Loucy (cell line): ENCODE measurements around the gene SCO1.

Experiments used
- H2AFZ ChIP-seq: fragments of 200-600 bp; sonication (generic); 2 replicates; pipeline ENCODE4 v1.6.0; 2016; ENCODE audit warnings: antibody characterized with exemption, mild to moderate bottlenecking, low read length, moderate library complexity
- H3F3A ChIP-seq: fragments of 200-600 bp; 2 replicates; pipeline ENCODE4 v1.6.0; 2016; ENCODE audit warnings: antibody characterized with exemption, low read depth, mild to moderate bottlenecking
- H3K27me3 ChIP-seq: fragments of 200-600 bp; sonication (generic); 2 replicates; pipeline ENCODE4 v1.6.1; 2014; ENCODE audit warnings: low read length, mild to moderate bottlenecking; ENCODE audit not compliant: insufficient read depth, poor library complexity, severe bottlenecking
- H3K36me3 ChIP-seq: fragments of 200-600 bp; sonication (generic); 2 replicates; pipeline ENCODE4 v1.6.1; 2016; ENCODE audit warnings: low read length; ENCODE audit not compliant: insufficient read depth
- H3K4me1 ChIP-seq: fragments of 200-600 bp; sonication (generic); 2 replicates; pipeline ENCODE4 v1.5.1; 2014; ENCODE audit warnings: low read length, mild to moderate bottlenecking; ENCODE audit not compliant: insufficient read depth, poor library complexity, severe bottlenecking
- H3K4me2 ChIP-seq: fragments of 200-600 bp; sonication (generic); 2 replicates; pipeline ENCODE4 v1.6.0; 2014; ENCODE audit warnings: antibody characterized with exemption, low read length, low read depth, mild to moderate bottlenecking; ENCODE audit not compliant: poor library complexity, severe bottlenecking
- H3K4me3 ChIP-seq: fragments of 200-600 bp; sonication (generic); 2 replicates; pipeline ENCODE4 v1.5.1; 2014; ENCODE audit warnings: low read length, mild to moderate bottlenecking, mixed read lengths; ENCODE audit not compliant: poor library complexity, severe bottlenecking
- H3K79me2 ChIP-seq: fragments of 200-600 bp; sonication (generic); 2 replicates; pipeline ENCODE4 v1.6.1; 2014; ENCODE audit warnings: low read length; ENCODE audit not compliant: insufficient read depth
- H3K9ac ChIP-seq: fragments of 200-600 bp; sonication (generic); 2 replicates; pipeline ENCODE4 v1.6.0; 2014; ENCODE audit warnings: mild to moderate bottlenecking, low read depth, low read length, moderate library complexity; ENCODE audit not compliant: poor library complexity, severe bottlenecking
- H3K9me2 ChIP-seq: fragments of 200-600 bp; sonication (generic); replicated peaks from 2 replicates; pipeline ENCODE4 v1.6.1; 2016; ENCODE audit warnings: low read depth, low read length, mixed read lengths
- H3K9me3 ChIP-seq: fragments of 200-600 bp; sonication (generic); 2 replicates; pipeline ENCODE4 v1.6.1; 2014; ENCODE audit warnings: mild to moderate bottlenecking, antibody characterized with exemption, low read length, low read depth; ENCODE audit not compliant: insufficient read depth
- H4K20me1 ChIP-seq: fragments of 200-600 bp; sonication (generic); 2 replicates; pipeline ENCODE4 v1.6.0; 2014; ENCODE audit warnings: antibody characterized with exemption, low read length, mild to moderate bottlenecking; ENCODE audit not compliant: insufficient read depth, poor library complexity, severe bottlenecking
- CTCF ChIP-seq: fragments of 200-600 bp; sonication (generic); conservative IDR thresholded peaks from 2 replicates; pipeline ENCODE4 v1.5.1; 2014; ENCODE audit warnings: mild to moderate bottlenecking, antibody characterized with exemption, low read length
- EZH2phosphoT487 ChIP-seq: fragments of 200-600 bp; IDR thresholded peaks from 2 replicates; pipeline ENCODE4 v1.6.1; 2018; ENCODE audit warnings: antibody characterized with exemption, mild to moderate bottlenecking, moderate library complexity, borderline replicate concordance

The SCO1 gene

DNA sequence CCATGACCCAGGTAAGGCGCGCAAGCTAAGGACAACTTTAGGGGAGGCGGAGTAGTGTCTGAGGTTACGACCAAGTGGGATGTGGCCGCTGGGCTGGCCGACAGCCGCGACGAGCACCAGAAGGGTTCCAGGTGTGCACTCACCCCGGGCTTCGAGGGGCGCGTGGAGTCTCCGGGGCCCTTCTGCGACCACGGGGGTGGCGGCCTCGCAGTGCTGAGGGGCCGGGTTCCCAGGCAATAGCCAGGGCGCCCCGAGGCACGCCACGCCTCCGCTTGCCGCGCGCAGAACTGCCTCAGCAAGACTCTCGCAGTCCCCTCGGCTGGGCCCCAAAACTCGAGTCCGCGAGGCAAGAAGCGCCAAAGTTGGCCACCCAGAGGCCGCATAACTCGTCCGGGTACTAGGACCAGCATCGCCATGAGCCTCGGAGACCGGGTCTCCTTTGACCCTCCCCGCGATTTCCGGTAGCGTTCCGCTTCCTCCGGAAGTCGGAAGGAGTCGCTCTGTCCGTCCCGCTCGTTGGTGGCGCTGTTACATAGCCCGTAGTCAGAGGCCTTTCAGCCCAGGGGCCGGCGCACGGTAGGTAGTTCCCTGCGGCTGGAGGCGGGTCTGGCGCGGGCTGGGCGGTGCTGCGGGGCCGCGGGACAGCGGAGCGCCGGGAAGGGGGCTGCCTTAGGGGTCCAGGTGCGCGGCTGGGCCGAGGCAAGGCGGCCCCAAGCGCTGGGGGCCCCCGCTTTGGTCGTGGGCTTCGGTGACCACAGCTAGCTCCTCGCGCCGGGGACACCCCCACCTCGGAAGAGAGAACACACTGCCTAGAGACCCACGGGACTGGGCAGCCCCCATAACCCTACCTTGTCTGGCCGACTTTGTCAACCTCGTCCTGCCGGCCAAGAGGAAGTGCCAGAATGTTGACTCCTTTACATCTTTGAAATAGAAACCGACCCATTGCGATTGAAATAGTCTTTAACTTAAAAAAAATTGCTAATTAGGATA is at the start of gene SCO1, which contains the start of gene ADPRM:
Gene SCO1, minus strand, starts transcription at position 442 of the 990 bp plus-strand sequence. Its CDS starts 26 bp downstream, at position 416.
Gene ADPRM, plus strand, starts transcription at position 503 of the 990 bp plus-strand sequence. CDS start 7,333 bp downstream, outside the sequence.
- H3K27me3 ChIP-seq: no peaks in the 10 kb centered on the region
- H4K20me1 ChIP-seq: peaks cover 34% of the 10 kb centered on the region
- peak within 1 kb of the TSS; percentile 88 for H3K9ac ChIP-seq
- peaks cover 79% of the 10 kb centered on the region for H3K79me2 ChIP-seq
- TF ChIP-seq CTCF: no peak; the same call in 1 of the 2 replicates
- TF ChIP-seq EZH2phosphoT487: no peak
- no peaks in the 10 kb centered on the region for H3K9me2 ChIP-seq
- H3K4me2 ChIP-seq: peak within 1 kb of the TSS; percentile 100
- no peaks in the 10 kb centered on the region for H3K9me3 ChIP-seq
- H3K4me1 ChIP-seq: peaks cover 63% of the 10 kb centered on the region
- H3K36me3 ChIP-seq: peaks cover 17% of the 10 kb centered on the region; the same call in 1 of the 2 replicates
- H3F3A ChIP-seq: 0 out of 2 replicates have a peak, but pooled peaks cover 3% of the 10 kb centered on the region
- H3K4me3 ChIP-seq: peak within 1 kb of the TSS; percentile 84
- peak within 1 kb of the TSS; percentile 86 for H2AFZ ChIP-seq

GRCh38 chr17:10745231-10745630 is 47.9 kb upstream of the SCO1 start:
- Histone ChIP-seq H3K9me2 (no peaks in the 10 kb centered on the region), H3K79me2 (no peaks in the 10 kb centered on the region), H4K20me1 (no peaks in the 10 kb centered on the region), H3K27me3 (no peaks in the 10 kb centered on the region), H3K9ac (no peak overlapping the region), H2AFZ (peak overlapping the region; percentile 71; the same call in 1 of the 2 replicates), H3K4me3 (no peak overlapping the region), H3K36me3 (no peaks in the 10 kb centered on the region), H3K4me2 (peak overlapping the region; percentile 74), H3F3A (0 out of 2 replicates have a peak, but pooled peaks cover 2% of the 10 kb centered on the region), H3K9me3 (no peaks in the 10 kb centered on the region), H3K4me1 (peaks cover 35% of the 10 kb centered on the region)
- TF ChIP-seq CTCF (no peak), EZH2phosphoT487 (no peak)

GRCh38 chr17:10744501-10745000 is 47.2 kb upstream of the SCO1 start:
- Histone ChIP-seq H3K4me1 (peaks cover 35% of the 10 kb centered on the region), H3K36me3 (no peaks in the 10 kb centered on the region), H3K79me2 (no peaks in the 10 kb centered on the region), H3K4me2 (peak overlapping the region; percentile 74), H4K20me1 (no peaks in the 10 kb centered on the region), H3K9me3 (no peaks in the 10 kb centered on the region), H2AFZ (peak overlapping the region; percentile 71), H3K4me3 (peak overlapping the region; percentile 19), H3K9me2 (no peaks in the 10 kb centered on the region), H3K9ac (peak overlapping the region; percentile 48), H3K27me3 (no peaks in the 10 kb centered on the region), H3F3A (0 out of 2 replicates have a peak, but pooled peaks cover 2% of the 10 kb centered on the region)
- TF ChIP-seq CTCF (no peak), EZH2phosphoT487 (no peak)
